Measurements from ENCODE around the gene MED13L. TPM values are rescaled to one million over a fixed set of nuclear protein-coding genes. Genes with fewer than 3 reads are reported as not detected.

MED13L gene
- total RNA-seq, 2 experiments from 2014 or later = 25.7 to 40.1 TPM

DNA sequence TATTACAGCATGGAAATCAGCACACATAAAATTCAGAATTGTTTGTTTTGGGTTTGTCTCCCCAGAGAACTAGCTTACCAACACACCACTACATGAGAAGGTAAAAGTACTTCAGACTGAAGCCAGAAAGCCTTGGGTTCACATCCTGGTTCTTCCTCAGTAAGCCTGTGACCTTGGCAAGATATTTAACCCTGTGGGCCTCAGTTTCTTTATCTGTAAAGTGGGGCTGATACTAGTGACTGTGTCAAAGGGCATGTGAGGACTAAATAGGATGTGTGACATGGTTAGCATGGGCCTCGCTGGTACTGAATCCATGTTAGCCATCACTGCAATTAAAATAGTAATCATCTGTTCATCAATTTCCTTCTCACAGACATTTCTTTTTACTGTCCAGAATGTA is 366.1 kb downstream of the MED13L start:
- H4K20me1 ChIP-seq (ENCODE audit: insufficient read depth, low read length) = no peaks in the 10 kb centered on the region
- H3K36me3 ChIP-seq (ENCODE audit: insufficient read depth, low read length) = no peaks in the 10 kb centered on the region
- no TSS peak for BruUV-seq (replicated peaks)
- H3K79me2 ChIP-seq (ENCODE audit: insufficient read depth, low read depth, low read length) = no peaks in the 10 kb centered on the region
- ChIA-PET CTCF (ENCODE audit: unreplicated experiment) (no interaction called here), POLR2A (no interaction called here)
- TF ChIP-seq, protein P1, sequence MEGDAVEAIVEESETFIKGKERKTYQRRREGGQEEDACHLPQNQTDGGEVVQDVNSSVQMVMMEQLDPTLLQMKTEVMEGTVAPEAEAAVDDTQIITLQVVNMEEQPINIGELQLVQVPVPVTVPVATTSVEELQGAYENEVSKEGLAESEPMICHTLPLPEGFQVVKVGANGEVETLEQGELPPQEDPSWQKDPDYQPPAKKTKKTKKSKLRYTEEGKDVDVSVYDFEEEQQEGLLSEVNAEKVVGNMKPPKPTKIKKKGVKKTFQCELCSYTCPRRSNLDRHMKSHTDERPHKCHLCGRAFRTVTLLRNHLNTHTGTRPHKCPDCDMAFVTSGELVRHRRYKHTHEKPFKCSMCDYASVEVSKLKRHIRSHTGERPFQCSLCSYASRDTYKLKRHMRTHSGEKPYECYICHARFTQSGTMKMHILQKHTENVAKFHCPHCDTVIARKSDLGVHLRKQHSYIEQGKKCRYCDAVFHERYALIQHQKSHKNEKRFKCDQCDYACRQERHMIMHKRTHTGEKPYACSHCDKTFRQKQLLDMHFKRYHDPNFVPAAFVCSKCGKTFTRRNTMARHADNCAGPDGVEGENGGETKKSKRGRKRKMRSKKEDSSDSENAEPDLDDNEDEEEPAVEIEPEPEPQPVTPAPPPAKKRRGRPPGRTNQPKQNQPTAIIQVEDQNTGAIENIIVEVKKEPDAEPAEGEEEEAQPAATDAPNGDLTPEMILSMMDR (conservative IDR thresholded peaks at IDR 0.05; ENCODE audit: low read length) = no peak
- no peak for TF ChIP-seq EZH2phosphoT487 (IDR thresholded peaks at IDR 0.05; ENCODE audit: borderline replicate concordance, low read depth, low read length)
- no peaks in the 10 kb centered on the region for H3K9me3 ChIP-seq (ENCODE audit: low read length)
- H3K4me2 ChIP-seq (ENCODE audit: low read length) = no peak overlapping the region
- no peaks in the 10 kb centered on the region for H3K4me1 ChIP-seq (ENCODE audit: insufficient read depth, low read length, poor library complexity, severe bottlenecking)
- H3K4me3 ChIP-seq (ENCODE audit: low read depth, low read length, poor library complexity, severe bottlenecking) = no peak overlapping the region
- H3K27ac ChIP-seq (ENCODE audit: low read depth, low read length, poor library complexity, severe bottlenecking) = no peak overlapping the region
- H3K9me2 ChIP-seq (ENCODE audit: insufficient read depth, low read length) = no peaks in the 10 kb centered on the region
- no peak overlapping the region for H2AFZ ChIP-seq (ENCODE audit: low read length)
- intact Hi-C loops (cut with micrococcal nuclease; ENCODE audit: unreplicated experiment) = no loop called here
- DNase-seq (ENCODE audit: low spot score) = no peak

DNA sequence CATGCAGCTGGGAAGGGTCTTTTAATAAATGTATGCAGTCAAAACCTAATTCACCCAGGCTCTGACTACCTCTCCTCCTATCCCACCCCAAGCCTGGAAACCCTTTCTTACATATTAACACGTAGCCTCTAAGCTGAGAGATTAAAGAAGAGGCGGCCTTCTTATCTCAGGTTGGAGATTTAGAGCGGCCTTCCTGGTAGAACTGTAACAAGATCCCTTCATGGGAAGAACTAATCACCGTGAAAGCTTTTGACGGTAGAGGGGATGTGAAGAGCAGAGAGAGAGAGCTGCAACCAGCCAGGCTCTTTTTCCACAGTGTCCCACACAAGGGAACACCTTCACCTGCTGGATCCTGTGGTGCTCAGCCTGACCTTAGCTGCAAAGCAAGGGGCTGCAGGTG is 367.4 kb downstream of the MED13L start:
- H3K4me3 ChIP-seq (ENCODE audit: low read depth, low read length, poor library complexity, severe bottlenecking) = no peak overlapping the region
- POLR2A ChIA-PET = no interaction called here
- no peak overlapping the region for H3K4me2 ChIP-seq (ENCODE audit: low read length)
- no peaks in the 10 kb centered on the region for H3K9me3 ChIP-seq (ENCODE audit: low read length)
- no peaks in the 10 kb centered on the region for H3K9me2 ChIP-seq (ENCODE audit: insufficient read depth, low read length)
- intact Hi-C loops (cut with micrococcal nuclease; ENCODE audit: unreplicated experiment) = no loop called here
- no peaks in the 10 kb centered on the region for H4K20me1 ChIP-seq (ENCODE audit: insufficient read depth, low read length)
- no TSS peak for BruUV-seq (replicated peaks)
- no peak overlapping the region for H3K27ac ChIP-seq (ENCODE audit: low read depth, low read length, poor library complexity, severe bottlenecking)
- no peaks in the 10 kb centered on the region for H3K79me2 ChIP-seq (ENCODE audit: insufficient read depth, low read depth, low read length)
- no peak overlapping the region for H2AFZ ChIP-seq (ENCODE audit: low read length)
- TF ChIP-seq, protein P1 (conservative IDR thresholded peaks at IDR 0.05; ENCODE audit: low read length) = no peak
- TF ChIP-seq EZH2phosphoT487 (IDR thresholded peaks at IDR 0.05; ENCODE audit: borderline replicate concordance, low read depth, low read length) = no peak
- CTCF ChIA-PET (ENCODE audit: unreplicated experiment) = no interaction called here
- H3K4me1 ChIP-seq (ENCODE audit: insufficient read depth, low read length, poor library complexity, severe bottlenecking) = no peaks in the 10 kb centered on the region
- no peaks in the 10 kb centered on the region for H3K36me3 ChIP-seq (ENCODE audit: insufficient read depth, low read length)
- DNase-seq (ENCODE audit: low spot score) = no peak

Small RNA genes lying within 50 kb of the gene (microRNA-seq; reads per million reads assigned to microRNA genes)
- not detected for gene MIR620 (ENCODE audit: borderline replicate concordance)

Small RNA genes lying within 50 kb of the gene (small RNA-seq; reads per million reads assigned to genes)
- gene MIR620 = not detected
- not detected for gene RNU6-1188P
- not detected for gene SNRPGP18

All from OCI-LY7 (cell line).